ENCODE measurements around the gene KLHL6.
A peak's percentile ranks its signal among the peaks of the same experiment; 100 is the strongest.
"Not testable (repeated sequence)": the region's sequence is repeated elsewhere in the genome, so short reads cannot be mapped to it uniquely, and the experiment has no call there.

KLHL6 gene

GRCh38 chr3:183534249-183534648 is 21.3 kb downstream of the KLHL6 start:
- DNase-seq, result no peak
- intact Hi-C loops (cut with DNase I), result no loop called here

GRCh38 chr3:183533412-183534132 is 21.9 kb downstream of the KLHL6 start:
- intact Hi-C loops (cut with DNase I), result no loop called here
- no peak for DNase-seq

- intact Hi-C loops (cut with DNase I), result no loop called here
- no peak for DNase-seq
Observed at GRCh38 chr3:183532620-183533411, 22.7 kb downstream of the KLHL6 start.

- DNase-seq, result no peak
- intact Hi-C loops (cut with DNase I), result no loop called here
Observed at GRCh38 chr3:183529717-183530116, 25.8 kb downstream of the KLHL6 start.

- no peak for DNase-seq
Observed at GRCh38 chr3:183529185-183529584, 26.3 kb downstream of the KLHL6 start.

GRCh38 chr3:183528758-183529157 is 26.7 kb downstream of the KLHL6 start:
- intact Hi-C loops (cut with DNase I); DNase-seq: not testable (repeated sequence)

More at GRCh38 chr3:183529185-183529584, 26.3 kb downstream of the KLHL6 start:
- intact Hi-C loops (cut with DNase I), result no loop called here

- intact Hi-C loops (cut with DNase I), result no loop called here
- peak in 1 of 10 donors; percentile 12 for DNase-seq
Observed at GRCh38 chr3:183527428-183528379, 27.8 kb downstream of the KLHL6 start.

GRCh38 chr3:183526838-183527427 is 28.6 kb downstream of the KLHL6 start:
- intact Hi-C loops (cut with DNase I), result no loop called here
- DNase-seq, result no peak

GRCh38 chr3:183524476-183524875 is 31.0 kb downstream of the KLHL6 start:
- intact Hi-C loops (cut with DNase I), result no loop called here
- no peak for DNase-seq

- DNase-seq; intact Hi-C loops (cut with DNase I): not testable (repeated sequence)
Observed at GRCh38 chr3:183520741-183521556, 34.6 kb downstream of the KLHL6 start.

GRCh38 chr3:183520295-183520694 is 35.2 kb downstream of the KLHL6 start:
- DNase-seq, result peak in 1 of 10 donors; percentile 17
- intact Hi-C loops (cut with DNase I), result not testable (repeated sequence)

- intact Hi-C loops (cut with DNase I), result no loop called here
- DNase-seq, result peak in 1 of 10 donors; percentile 4
Observed at GRCh38 chr3:183519891-183520290, 35.6 kb downstream of the KLHL6 start.

- DNase-seq, result peak in 2 of 10 donors; percentile 18 to 52
- intact Hi-C loops (cut with DNase I), result no loop called here
Observed at GRCh38 chr3:183518491-183519251, 36.8 kb downstream of the KLHL6 start.

GRCh38 chr3:183517607-183518006 is 37.9 kb downstream of the KLHL6 start:
- intact Hi-C loops (cut with DNase I), result no loop called here
- peak in 1 of 10 donors; percentile 8 for DNase-seq

- no peak for DNase-seq
Observed at GRCh38 chr3:183515968-183516851, 39.3 kb downstream of the KLHL6 start.

GRCh38 chr3:183514021-183514420 is 41.5 kb downstream of the KLHL6 start:
- intact Hi-C loops (cut with DNase I), result no loop called here
- peak in 1 of 10 donors; percentile 13 for DNase-seq

More at GRCh38 chr3:183515968-183516851, 39.3 kb downstream of the KLHL6 start:
- intact Hi-C loops (cut with DNase I), result no loop called here

- no peak for DNase-seq
- intact Hi-C loops (cut with DNase I), result no loop called here
Observed at GRCh38 chr3:183513046-183513706, 42.3 kb downstream of the KLHL6 start.

All from posterior cingulate gyrus (tissue), 11 donors.